Right lung (tissue), 5 donors: Measurements from ENCODE around the gene KIF26A. TPM values are rescaled to one million over a fixed set of nuclear protein-coding genes. Genes with fewer than 3 reads are reported as not detected.

Source experiments
- DNase-seq, 2 donors: peaks; one replicate each; pipeline ENCODE4 v3.0.0-alpha.2; 2013
- polyA plus RNA-seq, 5 donors: library from polyadenylated mRNA; unstranded; fragments of 120-200 nt; gene quantifications; one replicate each; pipeline versions ENCODE4 v1.2.1 to v1.2.3, GENCODE V29; 2013; ENCODE audit warnings: inconsistent platforms in 1 of 5, low replicate concordance in 1 of 5; ENCODE audit not compliant: insufficient read length in 5 of 5, insufficient read depth in 1 of 5

The KIF26A gene
- polyA plus RNA-seq, 5 donors: 10.5 to 29.6 (median 13.1) TPM

DNA sequence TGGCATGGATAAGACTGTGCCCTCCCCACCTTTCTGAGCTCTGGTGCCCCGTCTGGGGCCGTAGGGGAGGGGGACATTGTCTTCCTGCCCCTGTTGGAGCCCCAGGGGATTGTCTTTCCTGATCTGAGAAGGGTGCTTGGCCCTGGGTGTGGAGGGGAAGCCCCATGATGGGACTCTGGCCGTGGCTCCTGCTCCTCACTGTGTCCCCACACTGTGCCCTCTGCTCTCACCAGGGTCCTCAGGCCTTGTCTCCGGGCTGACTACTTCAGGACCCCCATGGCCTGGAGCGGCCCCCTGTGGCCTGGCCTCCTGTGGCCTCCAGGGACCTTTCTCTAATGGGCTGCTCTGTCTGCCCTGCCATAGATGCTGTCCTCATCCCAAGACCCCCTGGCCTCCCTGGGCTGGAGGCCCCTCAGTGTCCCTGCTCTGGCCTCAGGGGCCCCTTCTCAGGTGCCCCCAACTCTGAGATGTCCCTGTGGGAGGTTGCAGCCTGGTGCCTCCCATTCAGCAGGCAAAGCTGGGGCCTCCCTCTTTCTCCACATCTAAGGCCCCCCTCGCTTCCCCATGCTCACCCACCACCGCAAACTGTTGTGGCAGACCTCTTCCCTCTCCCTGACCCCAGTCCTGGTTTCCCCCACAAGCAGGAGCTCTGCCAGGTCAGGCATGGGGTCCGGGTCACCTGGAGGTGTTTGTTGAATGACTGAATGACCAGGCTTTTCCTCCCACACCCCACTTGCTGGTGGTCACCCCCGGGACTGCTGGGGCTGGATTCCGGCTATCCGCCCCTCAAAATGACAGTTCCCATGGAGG, 4.0 kb downstream of the KIF26A start:
- no peak for DNase-seq

DNA sequence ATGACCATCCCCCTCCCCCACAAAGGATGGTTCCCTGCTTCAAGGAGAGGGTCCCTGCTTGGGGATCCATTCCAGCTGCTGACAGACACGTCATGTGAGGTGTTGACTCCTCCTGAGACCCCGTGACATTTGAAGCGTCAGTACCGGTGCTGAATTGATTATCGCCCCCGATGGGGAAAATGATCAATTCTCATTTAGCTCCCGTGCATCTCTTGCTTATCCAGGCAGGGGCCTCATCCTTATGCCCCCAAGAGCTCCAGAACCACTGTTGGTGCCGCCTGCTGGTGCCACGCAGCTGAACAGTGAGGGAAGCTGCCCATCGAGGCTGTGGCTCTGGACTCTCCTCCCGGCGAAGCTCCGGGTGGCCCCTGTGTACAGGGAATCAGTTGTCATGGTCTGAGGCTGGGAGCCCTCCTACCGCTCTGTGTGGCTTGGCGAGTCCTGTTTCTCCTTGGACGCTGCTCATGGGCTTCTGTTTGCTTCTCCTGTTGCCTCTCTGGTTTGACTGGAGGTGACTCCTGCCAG, 4.6 kb downstream of the KIF26A start:
- DNase-seq: no peak

DNA sequence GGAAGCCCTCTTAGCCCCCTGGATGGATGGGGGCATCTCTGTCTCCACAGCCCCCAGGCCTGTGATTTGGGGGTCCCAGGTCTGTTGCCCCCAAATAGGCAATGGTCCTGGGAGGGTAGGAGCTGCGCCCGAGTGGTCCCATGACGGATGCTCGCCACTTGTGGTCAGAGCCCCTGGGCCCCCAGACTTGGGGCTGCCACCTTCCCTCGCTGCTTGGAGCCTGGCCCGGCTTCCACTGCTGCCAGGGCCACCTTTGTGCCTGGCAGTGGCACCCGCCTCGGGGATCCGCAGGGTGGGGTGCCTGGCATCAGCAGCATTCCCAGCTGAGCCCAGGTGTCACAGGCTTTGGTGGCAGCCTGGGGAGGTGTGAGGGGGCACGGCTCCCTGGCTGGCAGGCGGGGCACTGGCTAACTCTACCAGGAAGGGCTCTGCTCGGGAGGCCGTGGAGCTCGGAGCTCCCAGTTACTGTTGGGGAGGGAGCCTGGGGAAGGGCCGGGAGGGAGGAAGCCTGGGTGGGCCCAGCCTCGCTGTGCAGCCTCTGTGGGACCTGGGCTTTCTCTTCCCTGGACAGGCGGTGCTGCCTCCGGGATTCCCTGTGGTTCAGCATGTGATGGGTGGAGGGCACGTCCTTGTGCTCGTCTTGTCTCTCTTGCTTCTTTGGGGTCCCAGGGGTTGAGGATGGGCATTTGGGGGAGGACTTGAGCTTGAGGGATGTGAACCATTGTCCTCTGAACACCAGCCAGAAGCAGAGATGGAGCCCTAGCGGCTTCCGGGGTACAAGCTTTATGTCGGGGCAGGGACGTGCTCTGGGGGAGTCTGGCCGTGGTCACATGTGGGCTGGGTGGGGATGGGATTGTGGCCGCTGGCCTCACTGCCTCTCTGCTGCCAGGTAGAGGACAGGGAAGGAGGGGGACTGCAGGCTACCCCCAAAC, 5.4 kb downstream of the KIF26A start:
- DNase-seq: no peak

GRCh38 chr14:104144453-104144790, 6.0 kb downstream of the KIF26A start:
- DNase-seq: no peak

DNA sequence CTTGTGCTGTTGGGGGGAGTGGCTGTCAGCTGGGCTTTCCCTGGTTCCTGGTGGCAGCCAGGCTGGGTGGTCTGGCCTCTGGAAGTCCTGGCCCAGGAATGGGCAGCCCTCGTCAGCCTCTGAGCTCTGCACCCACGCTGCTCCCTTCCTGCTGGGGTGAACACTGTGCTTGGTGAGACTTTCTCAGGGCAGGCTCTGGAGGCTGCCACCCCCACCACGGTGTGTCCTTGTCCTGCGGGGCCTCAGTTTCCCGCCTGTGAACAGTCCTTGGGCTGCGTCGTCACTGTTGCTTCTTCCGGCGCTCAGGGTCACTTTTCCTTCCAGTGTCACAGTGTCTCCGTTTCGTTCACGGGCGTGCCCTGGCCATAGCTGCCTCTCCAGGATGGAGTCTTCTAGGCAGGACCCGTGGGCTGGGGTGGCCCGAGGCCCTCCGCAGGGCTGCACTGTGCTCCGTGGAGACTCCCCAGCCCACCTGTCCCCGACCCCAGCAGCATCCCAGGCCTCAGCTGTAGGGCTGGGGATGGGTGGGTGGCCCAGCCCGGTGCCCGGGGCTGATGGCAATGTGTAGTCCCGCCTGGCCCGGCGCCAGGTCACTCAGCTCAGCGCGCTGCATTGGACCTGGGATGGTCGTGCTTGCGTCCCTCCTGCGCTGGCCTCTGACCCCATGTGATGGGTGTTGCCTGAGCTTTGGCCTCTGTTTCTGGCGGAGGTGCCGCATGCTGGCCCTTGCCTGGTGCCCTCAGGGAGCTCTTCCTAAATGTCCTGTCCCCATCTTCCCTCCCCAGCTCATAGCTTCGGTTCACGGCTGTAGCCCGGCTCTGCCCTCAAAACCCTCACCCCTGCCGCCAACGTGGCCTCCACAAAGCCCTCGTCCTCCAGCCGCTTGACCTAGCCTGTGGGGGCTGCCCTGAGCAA, 6.8 kb downstream of the KIF26A start:
- no peak for DNase-seq

DNA sequence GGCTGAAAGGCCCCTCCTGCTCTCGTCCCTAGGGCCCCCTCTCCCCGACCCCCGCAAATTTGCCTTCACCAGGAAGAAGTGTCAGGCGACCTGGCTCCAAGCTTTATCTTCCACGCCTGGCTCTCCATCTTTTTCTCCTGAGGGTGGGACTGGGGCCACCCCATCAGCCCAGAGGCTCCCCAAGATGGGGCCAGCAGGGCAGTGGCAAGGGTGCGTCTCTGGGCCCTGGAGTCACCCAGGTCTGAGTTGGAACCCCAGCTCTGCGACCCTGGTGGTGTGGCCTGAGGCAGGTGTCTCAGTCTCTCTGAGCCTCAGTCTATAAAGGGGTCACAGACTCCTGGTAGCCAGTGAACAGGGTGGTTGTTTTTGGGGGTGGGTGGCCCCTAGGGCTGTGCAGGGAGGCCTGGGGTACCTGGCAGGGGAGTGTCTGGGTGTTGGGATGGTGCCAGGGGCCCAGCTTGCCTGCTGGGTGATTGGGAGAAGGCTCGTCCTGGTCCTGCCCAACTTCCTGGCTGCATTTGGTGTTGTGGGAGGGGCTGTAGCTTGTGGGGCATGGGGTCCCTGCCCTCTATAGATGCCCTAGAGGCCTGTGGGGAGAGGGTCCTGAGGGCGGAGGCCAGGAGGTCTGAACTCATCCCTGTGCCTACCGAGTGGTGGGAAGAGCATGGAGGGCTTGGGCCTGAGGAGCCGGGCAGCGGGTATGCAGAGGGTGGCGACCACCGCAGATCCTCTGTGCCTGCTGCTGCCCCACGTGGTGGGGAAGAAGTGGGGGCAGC, 7.6 kb downstream of the KIF26A start:
- DNase-seq: no peak

- DNase-seq: no peak
Measured at GRCh38 chr14:104146651-104147345, 8.4 kb downstream of the KIF26A start.

- DNase-seq: no peak
Measured at GRCh38 chr14:104147346-104148125, 9.1 kb downstream of the KIF26A start.

DNA sequence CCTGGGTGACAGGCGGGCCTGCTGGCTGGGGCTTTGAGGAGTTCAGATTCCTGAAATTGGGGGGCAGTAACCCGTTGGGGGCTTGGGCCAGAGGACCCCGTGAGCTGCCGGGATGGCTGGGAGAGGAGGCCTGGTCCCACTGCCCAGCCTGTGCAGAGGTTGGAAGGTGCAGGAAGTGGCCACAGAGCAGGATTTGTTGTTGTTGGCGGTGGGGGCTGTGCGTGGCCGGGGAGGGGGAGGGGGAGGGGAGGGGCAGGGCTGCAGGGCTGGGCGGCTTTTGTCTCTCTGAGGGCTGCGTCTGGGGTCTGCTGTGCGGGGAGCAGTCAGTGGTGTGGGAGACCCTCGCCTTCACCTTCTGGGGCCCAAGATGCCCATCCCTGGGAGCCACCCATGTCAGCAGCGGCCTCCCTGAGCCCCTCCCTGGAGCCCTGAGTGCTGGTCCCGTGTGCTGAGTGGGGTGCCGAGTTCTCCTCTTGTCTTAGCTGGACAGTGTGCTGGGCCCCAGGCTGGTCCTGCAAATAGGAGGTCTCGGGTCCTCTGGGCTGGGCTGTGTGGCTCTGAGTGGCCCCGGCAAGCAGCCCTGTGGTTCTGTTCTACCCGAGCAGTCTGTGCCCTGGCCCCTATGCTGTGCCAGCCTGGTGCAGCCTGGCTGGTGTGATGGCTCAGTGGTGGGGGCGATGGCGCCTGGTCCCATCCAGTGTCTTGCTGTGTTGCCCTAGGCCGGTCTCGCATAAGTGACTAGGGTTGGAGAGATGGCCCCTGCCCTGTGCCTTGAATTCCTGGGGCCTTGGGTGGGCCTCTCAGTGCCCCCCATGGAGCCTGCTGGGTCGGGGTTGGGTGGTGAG, 10.3 kb downstream of the KIF26A start:
- DNase-seq: no peak

- DNase-seq: no peak
Measured at GRCh38 chr14:104149278-104149595, 10.8 kb downstream of the KIF26A start.

DNA sequence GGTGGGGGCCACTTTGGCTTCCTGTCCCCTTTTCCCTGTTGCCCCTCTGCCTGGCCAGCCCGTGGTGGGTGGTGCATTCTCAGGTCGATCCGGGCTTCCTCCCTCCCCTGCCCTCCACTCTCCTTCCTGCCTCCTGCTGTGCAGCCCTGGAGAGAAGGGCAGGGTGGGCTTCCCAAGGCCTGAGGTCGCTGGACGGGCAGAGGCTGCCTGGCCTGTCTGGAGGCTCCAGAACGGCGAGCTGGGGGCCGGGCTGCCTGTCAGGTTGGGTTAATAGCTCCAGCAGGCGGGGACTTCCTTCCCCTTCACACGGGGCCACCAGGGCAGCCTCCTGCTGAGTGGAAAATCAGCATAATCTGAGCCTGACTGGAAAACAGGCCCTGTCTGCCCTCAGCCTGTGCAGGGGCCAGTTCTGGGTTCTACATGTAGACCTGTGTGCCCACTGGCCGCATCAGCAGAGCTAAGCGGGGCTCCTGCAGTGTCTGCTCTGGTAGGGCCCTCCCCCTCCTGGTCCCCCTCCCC, 11.3 kb downstream of the KIF26A start:
- DNase-seq: peak; percentile 53 to 55

DNA sequence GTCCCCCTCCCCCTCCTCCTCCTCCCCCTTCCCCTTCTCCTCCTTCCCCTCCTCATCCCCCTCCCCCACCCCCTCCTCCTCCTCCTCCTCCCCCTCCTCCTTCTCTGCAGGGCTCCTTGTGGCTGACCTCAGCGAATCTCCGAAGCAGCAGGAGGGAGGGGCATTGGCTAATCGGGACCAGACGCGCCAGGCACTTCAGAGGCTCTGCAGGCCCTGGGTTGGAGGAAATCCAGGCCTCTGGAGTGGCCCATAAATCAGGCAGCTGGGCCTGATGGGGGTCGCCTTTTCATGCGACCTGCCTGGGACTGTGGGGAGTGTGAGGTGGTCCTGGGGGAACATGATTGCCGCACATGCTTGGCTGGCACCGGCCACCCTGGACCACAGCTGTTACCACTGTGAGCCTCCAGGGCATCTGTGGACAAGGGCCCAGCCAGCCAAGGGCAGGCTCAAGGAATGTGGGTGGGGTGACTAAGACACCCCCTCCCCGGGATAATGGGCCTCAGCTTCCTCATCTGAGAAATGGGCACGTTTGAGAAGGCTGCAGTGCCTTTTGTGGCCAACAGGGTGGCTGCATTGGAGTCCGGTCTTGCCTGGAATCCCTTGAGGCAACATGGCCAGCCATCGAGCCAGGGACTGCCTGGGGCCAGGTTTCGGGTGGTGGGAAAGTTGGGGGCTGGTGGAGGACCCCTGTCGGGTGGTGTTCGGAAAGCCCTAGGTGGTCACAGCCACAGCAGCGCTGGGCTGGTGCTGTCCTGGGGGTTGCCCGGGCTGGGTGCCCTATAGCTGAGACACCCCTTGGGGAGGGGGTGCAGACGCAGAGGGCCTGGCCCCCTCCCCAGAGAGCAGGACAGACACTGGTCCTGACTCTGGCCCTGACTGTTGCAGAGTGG, 12.0 kb downstream of the KIF26A start:
- peak; percentile 86 for DNase-seq

GRCh38 chr14:104151026-104151381, 12.6 kb downstream of the KIF26A start:
- DNase-seq: no peak

DNA sequence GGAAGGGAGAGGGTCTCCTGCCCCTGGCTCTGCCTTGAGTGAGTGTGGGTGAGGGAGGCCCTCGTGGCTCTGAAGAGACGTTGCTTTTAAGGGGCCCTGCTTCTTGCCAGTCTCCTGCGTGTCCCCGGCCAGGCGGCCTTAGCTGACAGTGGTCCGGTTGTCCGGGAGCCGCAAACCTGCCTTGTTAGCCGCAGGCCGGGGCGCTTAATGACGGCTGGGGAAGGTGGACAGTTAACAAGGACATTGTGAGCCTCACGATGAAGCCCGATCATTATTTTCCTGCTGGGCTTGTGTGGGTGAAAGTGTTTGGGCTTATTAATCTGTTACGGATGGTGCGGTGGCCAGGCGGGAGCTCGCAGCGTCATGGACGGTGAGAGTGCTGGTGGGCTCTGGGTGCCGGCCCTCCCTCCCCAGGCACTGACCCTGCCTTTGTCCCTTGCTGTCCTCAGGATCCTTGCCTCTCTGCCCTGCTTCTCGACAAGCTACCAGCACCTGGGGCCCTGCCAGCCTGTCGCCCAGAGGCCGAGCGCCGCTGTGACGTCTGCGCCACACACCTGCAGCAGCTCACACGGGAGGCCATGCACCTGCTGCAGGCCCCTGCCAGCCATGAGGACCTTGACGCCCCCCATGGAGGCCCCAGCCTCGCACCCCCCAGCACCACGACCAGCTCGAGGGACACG, 13.3 kb downstream of the KIF26A start:
- no peak for DNase-seq

- DNase-seq: no peak
Measured at GRCh38 chr14:104152246-104152575, 13.8 kb downstream of the KIF26A start.

- DNase-seq: no peak
Measured at GRCh38 chr14:104152686-104153393, 14.5 kb downstream of the KIF26A start.
